GM12878 (cell line): ENCODE results near the gene ILRUN.

Source experiments
- CREB1 ChIP-seq: IDR thresholded peaks from 2 replicates; pipeline ENCODE4 v1.6.1; 2012; ENCODE audit warnings: low read depth, mild to moderate bottlenecking, inconsistent platforms
- CTCF ChIP-seq, 3 experiments: IDR thresholded peaks in 2 of 3; conservative IDR thresholded peaks in 1 of 3; 2 replicates each; pipeline ENCODE4 v1.5.1; 2011; ENCODE audit warnings: low read depth in 3 of 3, low read length in 3 of 3, mild to moderate bottlenecking in 3 of 3, control low read depth in 2 of 3, moderate library complexity in 2 of 3, inconsistent platforms in 1 of 3, mixed read lengths in 1 of 3; ENCODE audit not compliant: control insufficient read depth in 2 of 3, insufficient read depth in 1 of 3; ENCODE audit errors: extremely low read depth in 1 of 3
- GATAD2B ChIP-seq: fragments of 450-650 bp; conservative IDR thresholded peaks from 2 replicates; pipeline ENCODE4 v1.6.1; 2017; ENCODE audit warnings: low read depth, mild to moderate bottlenecking, moderate library complexity
- RBBP5 ChIP-seq: fragments of 200-600 bp; sonication (generic); conservative IDR thresholded peaks from 2 replicates; pipeline ENCODE4 v1.6.1; 2016
- YY1 ChIP-seq: IDR thresholded peaks from 2 replicates; pipeline ENCODE4 v1.6.1; 2011; ENCODE audit warnings: low read depth, mild to moderate bottlenecking, low read length
- TF ChIP-seq, protein P1 (sequence below): fragments of 450-650 bp; IDR thresholded peaks from 2 replicates; pipeline ENCODE4 v1.6.1; 2016; ENCODE audit warnings: mild to moderate bottlenecking
- TF ChIP-seq, protein P2 (sequence below): IDR thresholded peaks from 2 replicates; pipeline ENCODE4 v1.6.1; 2012; ENCODE audit warnings: low read length, inconsistent platforms

DNA sequence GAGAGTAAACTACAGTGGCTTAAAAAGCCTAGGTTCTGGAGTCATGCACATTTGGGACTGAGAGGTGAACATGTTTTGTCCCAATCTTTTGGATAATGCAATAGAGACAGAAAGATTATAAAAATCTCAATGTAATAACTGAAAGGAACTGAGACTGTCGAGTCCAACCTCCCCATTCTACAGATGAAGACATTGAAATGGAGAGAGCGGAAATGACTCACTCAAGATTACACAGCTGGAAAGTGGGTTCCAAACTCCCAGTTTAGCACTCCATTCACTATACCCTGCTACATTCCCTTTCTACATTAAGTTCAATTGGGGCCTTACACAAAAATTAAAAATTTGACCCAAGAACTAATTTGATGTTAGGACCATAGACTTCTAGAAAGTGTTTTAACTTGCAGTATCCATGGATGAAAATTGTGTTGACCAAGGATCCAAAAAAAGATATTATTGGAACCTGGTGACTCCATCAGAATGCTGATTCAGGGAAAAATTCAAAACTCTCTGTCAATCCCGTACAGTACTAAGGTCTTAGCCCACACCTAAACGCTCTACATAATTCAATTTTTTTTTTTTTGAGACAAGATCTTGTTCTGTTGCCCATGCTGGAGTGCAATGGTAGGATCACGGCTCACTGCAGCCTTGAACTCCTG lies 1.5 kb upstream of the ILRUN start:
- TF ChIP-seq CTCF (IDR thresholded peaks at IDR 0.05 in 2 of 3, conservative IDR thresholded peaks at IDR 0.05 in 1 of 3; ENCODE audit: control insufficient read depth in 2 of 3, extremely low read depth in 1 of 3, insufficient read depth in 1 of 3, low read depth in 3 of 3, low read length in 3 of 3) = no peak
- TF ChIP-seq GATAD2B = no peak
- TF ChIP-seq, protein P1, sequence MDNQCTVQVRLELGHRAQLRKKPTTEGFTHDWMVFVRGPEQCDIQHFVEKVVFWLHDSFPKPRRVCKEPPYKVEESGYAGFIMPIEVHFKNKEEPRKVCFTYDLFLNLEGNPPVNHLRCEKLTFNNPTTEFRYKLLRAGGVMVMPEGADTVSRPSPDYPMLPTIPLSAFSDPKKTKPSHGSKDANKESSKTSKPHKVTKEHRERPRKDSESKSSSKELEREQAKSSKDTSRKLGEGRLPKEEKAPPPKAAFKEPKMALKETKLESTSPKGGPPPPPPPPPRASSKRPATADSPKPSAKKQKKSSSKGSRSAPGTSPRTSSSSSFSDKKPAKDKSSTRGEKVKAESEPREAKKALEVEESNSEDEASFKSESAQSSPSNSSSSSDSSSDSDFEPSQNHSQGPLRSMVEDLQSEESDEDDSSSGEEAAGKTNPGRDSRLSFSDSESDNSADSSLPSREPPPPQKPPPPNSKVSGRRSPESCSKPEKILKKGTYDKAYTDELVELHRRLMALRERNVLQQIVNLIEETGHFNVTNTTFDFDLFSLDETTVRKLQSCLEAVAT = no peak
- TF ChIP-seq, protein P2, sequence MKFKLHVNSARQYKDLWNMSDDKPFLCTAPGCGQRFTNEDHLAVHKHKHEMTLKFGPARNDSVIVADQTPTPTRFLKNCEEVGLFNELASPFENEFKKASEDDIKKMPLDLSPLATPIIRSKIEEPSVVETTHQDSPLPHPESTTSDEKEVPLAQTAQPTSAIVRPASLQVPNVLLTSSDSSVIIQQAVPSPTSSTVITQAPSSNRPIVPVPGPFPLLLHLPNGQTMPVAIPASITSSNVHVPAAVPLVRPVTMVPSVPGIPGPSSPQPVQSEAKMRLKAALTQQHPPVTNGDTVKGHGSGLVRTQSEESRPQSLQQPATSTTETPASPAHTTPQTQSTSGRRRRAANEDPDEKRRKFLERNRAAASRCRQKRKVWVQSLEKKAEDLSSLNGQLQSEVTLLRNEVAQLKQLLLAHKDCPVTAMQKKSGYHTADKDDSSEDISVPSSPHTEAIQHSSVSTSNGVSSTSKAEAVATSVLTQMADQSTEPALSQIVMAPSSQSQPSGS = no peak
- TF ChIP-seq RBBP5 = no peak
- TF ChIP-seq CREB1 = no peak
- no peak for TF ChIP-seq YY1
